Measurements from ENCODE around the gene PRKRA.
"Not testable (repeated sequence)": the region's sequence is repeated elsewhere in the genome, so short reads cannot be mapped to it uniquely, and the experiment has no call there.

PRKRA gene

DNA sequence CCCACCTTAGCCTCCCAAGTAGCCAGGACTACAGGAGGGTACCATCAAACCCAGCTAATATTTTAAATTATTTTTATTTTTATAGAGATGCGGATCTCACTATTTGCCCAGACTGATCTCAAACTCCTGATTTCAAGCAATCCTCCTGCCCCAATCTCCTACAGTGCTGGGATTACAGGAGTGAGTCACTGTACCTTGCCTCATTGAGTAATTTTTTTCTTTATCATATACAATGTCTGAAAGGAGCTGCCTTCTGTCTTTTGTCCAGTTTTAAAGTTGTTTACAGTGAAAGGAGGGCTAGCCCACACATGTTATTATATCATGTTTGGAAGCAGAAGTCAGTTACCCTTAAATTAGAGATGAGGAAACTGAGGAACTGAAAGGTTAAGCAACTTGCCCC is 32.5 kb downstream of the PRKRA start:
- H3K4me3 ChIP-seq (replicated peaks; ENCODE audit: low read depth, low read length), result no peak overlapping the region
- DNase-seq (ENCODE audit: extremely low read depth, low read depth), result no peak
- TF ChIP-seq, protein P1, sequence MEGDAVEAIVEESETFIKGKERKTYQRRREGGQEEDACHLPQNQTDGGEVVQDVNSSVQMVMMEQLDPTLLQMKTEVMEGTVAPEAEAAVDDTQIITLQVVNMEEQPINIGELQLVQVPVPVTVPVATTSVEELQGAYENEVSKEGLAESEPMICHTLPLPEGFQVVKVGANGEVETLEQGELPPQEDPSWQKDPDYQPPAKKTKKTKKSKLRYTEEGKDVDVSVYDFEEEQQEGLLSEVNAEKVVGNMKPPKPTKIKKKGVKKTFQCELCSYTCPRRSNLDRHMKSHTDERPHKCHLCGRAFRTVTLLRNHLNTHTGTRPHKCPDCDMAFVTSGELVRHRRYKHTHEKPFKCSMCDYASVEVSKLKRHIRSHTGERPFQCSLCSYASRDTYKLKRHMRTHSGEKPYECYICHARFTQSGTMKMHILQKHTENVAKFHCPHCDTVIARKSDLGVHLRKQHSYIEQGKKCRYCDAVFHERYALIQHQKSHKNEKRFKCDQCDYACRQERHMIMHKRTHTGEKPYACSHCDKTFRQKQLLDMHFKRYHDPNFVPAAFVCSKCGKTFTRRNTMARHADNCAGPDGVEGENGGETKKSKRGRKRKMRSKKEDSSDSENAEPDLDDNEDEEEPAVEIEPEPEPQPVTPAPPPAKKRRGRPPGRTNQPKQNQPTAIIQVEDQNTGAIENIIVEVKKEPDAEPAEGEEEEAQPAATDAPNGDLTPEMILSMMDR (IDR thresholded peaks at IDR 0.05; ENCODE audit: low read depth, low read length, missing control alignments), result no peak

DNA sequence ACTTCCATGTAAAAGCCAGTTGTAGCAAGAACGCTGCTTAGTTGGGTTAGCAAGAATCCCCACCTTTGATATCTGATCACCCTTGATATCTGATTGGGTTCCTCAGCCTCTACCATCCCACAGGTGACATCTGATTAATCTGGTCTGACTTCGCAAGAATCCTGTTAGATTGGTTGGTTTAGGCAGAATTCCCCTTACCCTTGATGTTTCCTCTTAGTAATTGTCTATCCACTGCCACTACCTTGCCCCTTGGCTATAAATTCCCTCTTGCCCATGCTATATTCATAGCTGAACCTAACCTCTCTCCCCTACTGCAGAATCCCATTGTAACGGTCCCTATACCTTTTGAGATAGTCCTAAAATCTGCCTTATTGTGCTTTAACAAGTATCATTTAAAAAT is 33.1 kb downstream of the PRKRA start:
- TF ChIP-seq, protein P1 (IDR thresholded peaks at IDR 0.05; ENCODE audit: low read depth, low read length, missing control alignments), result no peak
- no peak overlapping the region for H3K4me3 ChIP-seq (replicated peaks; ENCODE audit: low read depth, low read length)
- no peak for DNase-seq (ENCODE audit: extremely low read depth, low read depth)

DNA sequence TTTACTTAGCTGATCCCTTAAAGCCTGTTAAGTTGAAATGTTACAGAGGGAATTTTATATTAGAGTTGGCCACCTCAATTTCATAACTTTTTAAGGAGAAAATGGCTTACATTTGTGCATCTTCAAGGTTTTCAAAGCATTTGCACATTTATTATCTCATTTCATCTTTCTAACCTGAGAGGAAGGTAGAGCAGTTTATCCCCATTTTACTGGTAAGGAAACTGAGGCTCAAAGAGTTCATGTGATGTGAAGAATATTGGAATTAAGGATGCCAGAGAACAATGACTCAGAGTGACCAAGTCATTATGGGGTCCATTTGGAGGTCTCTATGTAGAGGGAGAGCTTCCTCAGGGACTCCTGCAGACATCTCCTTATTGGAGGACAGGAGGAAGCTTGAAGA is 35.0 kb downstream of the PRKRA start:
- no peak for DNase-seq (ENCODE audit: extremely low read depth, low read depth)

DNA sequence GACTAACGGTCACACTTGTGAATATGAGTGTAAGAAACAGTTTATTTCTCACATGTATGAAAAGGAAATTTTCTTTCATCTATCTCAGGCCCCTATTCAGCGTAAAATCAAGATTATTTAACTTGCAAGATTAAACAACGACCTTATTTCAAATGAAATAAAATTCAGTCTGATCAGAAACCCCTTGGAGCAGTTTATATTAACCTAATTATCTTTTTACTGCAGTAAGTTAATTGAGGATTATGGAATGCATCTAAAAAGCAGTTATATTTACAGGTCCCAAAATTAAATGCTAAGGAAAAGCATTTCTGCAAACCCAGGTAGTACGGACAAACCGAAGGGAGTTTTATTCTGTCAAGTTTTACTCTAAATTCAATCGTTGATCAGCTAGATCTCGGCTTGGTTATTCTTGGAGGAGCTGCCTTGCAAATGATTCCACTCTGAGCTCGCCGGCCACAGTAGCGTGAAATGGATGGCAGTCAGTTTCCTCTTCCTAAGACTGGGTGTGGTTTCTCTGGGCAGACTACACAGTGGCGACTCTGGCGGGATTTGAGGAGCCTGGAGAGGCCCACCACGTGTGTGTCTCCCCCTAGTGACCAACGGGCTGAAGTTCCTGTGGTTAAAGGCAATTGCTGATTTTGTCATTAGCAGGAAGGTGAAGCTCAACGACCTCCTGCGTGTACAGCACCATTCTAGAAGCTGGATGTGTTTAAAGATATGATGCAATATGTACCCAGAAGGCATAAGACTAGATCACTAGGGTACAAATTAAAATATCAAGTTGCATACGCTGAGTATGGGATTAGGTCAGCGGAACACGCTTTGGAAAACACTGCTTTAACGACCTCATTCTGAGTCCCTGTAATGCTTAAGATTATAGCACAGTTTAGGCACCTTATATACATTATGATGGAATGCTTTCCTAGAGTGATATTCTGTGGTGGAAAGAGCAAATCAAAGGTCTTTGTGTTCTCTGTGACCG is 36.4 kb downstream of the PRKRA start:
- peak overlapping the region; percentile 50 for H3K4me3 ChIP-seq (replicated peaks; ENCODE audit: low read depth, low read length)
- TF ChIP-seq, protein P1 (IDR thresholded peaks at IDR 0.05; ENCODE audit: low read depth, low read length, missing control alignments), result peak; percentile 96
- DNase-seq (ENCODE audit: extremely low read depth, low read depth), result peak; percentile 94

More for the DNA sequence above, 35.0 kb downstream of the PRKRA start:
- TF ChIP-seq, protein P1 (IDR thresholded peaks at IDR 0.05; ENCODE audit: low read depth, low read length, missing control alignments), result no peak
- H3K4me3 ChIP-seq (replicated peaks; ENCODE audit: low read depth, low read length), result no peak overlapping the region

DNA sequence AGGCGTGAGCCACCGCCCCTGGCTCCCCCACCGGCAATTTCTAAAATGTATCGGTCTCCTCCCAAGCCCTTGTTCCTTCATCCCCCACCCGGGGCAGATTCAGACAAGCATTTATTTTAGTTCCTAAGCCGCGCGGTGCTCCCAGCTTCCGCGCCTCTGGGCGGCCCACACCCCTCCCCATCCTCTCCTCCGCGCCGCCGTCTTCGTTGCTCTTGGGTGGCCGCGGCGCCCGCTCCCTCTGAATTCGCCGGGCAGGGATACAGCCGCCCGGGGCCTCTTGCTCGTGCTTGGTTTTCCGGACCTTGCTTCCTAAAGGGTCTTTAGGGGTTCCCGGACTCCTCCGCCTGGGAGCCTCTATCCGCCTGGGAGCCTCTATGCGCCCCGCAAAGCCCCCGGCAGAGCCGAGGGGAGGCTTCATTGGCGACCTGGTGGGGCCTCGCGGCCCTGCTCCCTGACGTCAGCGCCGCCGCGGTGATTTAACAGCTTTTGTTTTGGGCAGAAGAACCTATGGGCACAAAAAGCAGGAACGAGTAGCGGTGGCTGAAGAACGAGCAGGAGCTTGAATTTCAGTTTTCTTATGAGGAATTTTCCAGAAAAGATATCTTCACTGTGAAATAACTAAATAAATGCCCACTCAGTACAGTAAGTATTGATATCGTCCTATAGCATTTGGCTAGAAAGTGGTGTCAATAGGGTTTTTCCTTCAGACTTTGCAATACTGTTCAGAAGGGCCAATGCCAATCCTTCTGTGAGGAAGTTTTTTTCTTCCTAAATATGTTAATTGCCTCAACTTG is 37.3 kb downstream of the PRKRA start:
- DNase-seq (ENCODE audit: extremely low read depth, low read depth), result no peak
- TF ChIP-seq, protein P1 (IDR thresholded peaks at IDR 0.05; ENCODE audit: low read depth, low read length, missing control alignments), result no peak
- H3K4me3 ChIP-seq (replicated peaks; ENCODE audit: low read depth, low read length), result peak overlapping the region; percentile 50

DNA sequence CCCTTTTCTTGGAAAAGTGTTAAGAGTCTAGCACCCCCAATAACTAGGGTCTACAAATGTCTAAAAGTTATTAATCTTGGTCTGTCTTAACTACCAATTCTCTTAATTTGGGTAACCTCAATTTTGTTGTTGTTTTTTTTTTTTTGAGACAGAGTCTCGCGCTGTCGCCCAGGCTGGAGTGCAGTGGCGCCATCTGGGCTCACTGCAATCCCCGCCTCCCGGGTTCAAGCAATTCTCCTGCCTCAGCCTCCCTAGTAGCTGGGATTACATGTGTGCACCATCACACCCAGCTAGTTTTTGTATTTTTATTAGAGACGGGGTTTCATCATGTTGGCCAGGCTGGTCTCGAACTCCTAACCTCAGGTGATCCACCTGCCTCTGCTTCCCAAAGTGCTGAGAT is 38.5 kb downstream of the PRKRA start:
- not testable (repeated sequence) for DNase-seq (ENCODE audit: extremely low read depth, low read depth); H3K4me3 ChIP-seq (replicated peaks; ENCODE audit: low read depth, low read length)

DNA sequence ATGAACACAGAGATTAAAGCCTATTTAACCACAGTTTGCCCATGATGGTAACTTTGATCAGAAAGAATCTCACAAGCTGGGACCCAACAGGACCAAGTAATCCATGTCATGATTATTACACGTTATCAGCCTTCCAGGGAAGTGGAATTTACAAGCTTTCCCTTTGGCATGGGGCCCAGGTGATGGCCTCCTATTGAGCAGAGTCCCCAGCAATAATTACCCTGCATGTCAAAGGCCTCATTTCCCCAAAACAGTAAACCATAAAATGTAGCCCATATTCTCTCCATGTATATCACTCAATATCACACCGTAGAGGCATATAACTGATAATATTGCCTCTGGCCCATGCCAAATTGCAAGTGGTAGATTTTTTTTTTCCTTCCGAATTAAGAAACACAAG is 38.9 kb downstream of the PRKRA start:
- TF ChIP-seq, protein P1 (IDR thresholded peaks at IDR 0.05; ENCODE audit: low read depth, low read length, missing control alignments), result no peak
- DNase-seq (ENCODE audit: extremely low read depth, low read depth), result no peak
- no peak overlapping the region for H3K4me3 ChIP-seq (replicated peaks; ENCODE audit: low read depth, low read length)
